NCI-H69 (cell line): Measurements from ENCODE around the gene SLITRK1.
A peak's percentile ranks its signal among the peaks of the same experiment; 100 is the strongest.

Source experiments
- DNase-seq: peaks from one replicate; lab custom pipeline; 2025; lab: John Stamatoyannopoulos, UW

Gene SLITRK1

GRCh38 chr13:83881917-83882605 lies at the start of gene SLITRK1:
SLITRK1 (minus strand) TSS chr13:83882474; CDS start chr13:83881507, 967 bp downstream.
- DNase-seq = peak; percentile 71

- no peak for DNase-seq
These were observed 46.9 kb upstream of the SLITRK1 start for GRCh38 chr13:83929157-83929556.

DNA sequence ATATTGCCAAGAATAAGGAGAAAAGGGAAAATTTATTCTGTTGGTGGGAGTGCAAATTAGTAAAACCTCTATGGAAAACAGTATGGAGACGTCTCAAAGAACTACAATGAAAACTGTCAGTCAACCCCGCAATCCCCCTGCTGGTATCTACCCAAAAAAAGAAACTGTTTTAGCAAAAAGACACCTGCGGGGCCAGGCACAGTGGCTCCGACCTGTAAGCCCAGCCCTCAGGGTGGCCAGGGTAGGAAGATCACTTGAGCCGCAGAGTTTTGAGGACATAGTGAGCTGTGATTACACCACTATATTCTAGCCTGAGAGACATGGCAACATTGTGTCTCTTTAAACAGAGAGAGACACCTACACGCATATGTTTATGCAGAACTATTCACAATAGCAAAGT lies 37.5 kb upstream of the SLITRK1 start:
- no peak for DNase-seq

GRCh38 chr13:83914368-83914767 lies 32.1 kb upstream of the SLITRK1 start:
- DNase-seq = no peak

DNA sequence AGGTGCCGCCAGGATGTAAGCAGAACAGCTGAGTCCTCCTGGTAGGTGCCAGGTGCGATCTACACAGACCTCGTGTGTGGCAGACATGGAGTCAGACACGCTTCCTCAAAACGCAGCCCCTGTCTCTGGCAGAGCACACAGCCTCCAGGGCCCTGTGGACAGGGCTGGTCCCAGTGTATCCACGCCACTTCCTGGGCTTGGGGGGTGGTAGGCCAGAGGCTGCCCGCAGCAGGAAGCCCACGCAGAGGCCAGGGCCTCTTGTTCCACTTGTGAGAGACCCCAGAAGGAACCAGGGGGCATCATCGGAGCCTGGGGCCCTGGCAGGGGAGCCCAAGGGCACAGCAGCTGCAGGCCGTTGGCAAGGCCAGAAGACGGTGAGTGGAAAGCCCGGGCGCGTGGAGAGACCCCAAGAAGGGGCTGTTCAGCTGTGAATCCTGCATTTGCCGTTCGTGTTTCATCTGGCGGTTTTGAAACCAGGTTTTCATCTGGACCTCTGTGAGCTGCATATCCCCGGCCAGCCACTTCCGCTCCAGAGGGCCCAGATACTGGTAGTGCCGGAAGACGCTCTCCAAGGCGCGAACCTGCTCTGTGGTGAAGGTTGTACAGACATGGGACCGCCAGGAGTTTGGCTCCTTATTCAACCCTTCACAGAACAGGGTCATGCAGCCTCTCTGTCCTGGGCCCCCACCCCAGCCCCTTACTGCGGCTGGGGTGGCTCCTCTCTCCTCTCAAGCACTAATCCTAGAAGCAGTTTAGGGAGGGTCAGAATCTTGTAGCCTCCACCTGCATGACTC lies 25.1 kb upstream of the SLITRK1 start:
- no peak for DNase-seq

- no peak for DNase-seq
These were observed 24.1 kb upstream of the SLITRK1 start for GRCh38 chr13:83906240-83906820.

GRCh38 chr13:83905641-83906040 lies 23.4 kb upstream of the SLITRK1 start:
- DNase-seq = no peak

GRCh38 chr13:83895994-83896580 lies 13.8 kb upstream of the SLITRK1 start:
- no peak for DNase-seq

- no peak for DNase-seq
These were observed 8.1 kb upstream of the SLITRK1 start for GRCh38 chr13:83890358-83890757.

DNA sequence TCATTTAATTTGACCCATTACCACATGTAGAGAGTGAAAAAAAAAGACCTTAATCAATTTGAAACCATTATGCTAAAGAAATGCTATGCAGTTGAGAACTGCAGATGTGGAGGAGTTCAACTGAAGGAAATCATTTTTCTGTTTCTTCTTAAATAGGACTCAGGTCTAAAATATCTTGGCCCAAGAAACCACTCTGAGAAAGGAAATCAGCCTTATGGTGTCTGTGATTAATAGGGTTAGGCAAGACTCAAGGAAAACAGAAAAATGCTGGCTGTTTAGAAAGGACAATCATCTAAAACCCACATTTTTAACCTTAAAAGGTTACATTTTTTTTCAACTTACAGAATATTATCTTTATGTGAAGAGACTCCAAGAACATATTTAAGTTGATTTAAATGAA lies 1.9 kb upstream of the SLITRK1 start:
- no peak for DNase-seq

DNA sequence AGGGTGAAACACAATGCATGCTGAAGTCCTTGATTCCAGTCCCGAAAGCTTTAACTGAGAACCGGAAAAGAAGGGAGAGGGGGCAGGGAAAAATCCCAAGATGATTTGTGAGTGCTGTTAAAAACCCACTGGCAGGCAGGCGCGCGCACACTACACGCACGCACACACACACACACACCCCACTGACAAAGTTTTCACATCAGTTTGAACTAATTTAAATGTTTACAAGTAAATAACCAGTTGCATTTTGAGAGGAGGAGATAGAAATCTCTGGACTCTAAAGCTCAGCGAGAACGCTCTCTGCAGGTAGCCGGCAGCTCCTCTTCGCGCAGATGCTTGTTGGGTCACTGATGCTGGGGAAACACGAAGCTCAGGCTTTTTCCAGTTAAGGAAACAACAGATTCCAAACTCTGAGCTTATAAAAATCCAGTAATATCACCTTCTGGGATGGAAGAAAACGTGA lies 818 bp upstream of the SLITRK1 start:
- peak; percentile 52 for DNase-seq

DNA sequence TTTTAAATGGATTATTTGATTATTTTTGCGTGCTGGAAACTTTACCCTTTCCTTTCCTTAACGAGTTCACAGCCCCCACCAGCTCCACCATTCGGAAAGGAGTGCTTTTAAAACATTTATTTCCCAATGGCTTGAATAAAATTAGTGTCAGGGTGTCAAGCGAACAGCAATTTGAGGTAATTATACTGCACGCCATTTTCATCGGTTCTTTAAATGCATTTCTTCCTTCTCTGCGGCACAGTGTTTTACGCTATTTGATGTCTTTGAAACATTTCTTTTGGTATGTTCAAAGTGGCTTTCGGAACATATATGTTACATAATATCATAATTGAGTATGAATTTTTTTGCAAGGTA lies 309 bp upstream of the SLITRK1 start:
- peak; percentile 47 for DNase-seq

DNA sequence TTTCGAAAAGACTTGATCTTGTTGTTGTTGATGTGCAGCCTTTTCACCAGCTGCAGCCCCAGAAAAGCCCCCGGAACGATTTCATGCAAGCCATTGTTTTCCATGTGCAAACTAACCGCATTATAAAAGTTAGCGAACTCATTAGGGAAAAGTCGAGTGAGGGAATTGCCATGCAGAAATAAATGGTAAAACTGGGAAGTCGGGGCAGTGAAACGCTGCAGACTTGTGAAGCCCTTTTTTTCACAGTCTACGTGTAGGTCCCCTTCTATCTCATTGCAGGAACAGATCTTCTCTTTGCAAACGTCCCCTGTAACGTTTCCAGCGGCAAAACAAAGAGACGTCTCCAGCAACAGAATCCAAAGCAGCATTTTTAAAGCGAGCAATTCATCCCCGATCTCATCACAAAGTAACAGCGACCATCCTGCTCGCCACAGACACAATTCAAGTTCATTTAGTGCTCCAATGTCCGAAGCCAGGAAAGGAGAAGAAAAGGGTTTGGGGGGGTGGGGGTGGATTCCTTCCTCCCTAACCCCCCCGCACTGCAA lies 1.1 kb downstream of the SLITRK1 start:
- DNase-seq = peak; percentile 30

DNA sequence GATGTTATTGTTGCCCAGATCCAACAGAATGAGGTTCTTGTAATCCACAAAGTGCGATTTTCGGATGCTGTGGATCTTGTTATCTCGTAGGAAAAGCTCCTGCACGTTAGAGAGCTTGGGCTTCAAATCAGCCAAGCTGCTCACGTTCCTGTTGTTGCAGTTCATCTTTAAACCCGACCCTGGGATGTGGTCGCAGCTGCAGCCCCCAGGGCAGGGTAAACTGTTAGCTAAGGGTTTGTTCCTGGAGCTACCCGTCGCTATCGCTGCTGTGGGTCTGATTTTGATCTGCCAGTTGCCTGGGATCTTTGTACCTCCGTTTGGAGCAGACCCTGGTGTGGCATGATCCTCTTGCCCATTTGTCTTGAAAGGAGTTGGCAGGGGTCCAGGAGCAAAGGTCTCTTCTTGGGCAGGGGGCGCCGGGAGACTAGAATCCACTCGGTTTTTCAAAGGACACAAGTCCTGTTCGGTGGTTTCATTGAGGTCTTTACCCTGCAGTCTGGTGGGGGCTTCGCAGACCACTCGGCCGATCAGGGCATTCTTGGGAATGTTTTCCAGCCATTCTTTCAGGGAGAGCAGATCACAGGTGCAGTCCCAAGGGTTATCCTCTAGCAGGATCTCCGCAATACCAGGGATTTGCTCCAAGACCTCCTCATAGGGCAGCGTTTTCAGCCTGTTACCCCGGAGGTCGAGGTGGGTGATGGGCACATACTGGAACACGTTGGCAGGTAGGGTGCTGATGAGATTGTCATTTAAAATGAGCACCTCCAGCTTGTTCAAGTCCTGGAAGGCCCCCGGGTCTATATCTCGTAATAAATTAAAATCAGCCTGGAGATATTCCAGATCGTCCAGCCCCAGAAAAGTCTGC lies 1.8 kb downstream of the SLITRK1 start:
- peak; percentile 45 for DNase-seq

- DNase-seq = peak; percentile 24
These were observed 2.7 kb downstream of the SLITRK1 start for GRCh38 chr13:83879431-83880171.

DNA sequence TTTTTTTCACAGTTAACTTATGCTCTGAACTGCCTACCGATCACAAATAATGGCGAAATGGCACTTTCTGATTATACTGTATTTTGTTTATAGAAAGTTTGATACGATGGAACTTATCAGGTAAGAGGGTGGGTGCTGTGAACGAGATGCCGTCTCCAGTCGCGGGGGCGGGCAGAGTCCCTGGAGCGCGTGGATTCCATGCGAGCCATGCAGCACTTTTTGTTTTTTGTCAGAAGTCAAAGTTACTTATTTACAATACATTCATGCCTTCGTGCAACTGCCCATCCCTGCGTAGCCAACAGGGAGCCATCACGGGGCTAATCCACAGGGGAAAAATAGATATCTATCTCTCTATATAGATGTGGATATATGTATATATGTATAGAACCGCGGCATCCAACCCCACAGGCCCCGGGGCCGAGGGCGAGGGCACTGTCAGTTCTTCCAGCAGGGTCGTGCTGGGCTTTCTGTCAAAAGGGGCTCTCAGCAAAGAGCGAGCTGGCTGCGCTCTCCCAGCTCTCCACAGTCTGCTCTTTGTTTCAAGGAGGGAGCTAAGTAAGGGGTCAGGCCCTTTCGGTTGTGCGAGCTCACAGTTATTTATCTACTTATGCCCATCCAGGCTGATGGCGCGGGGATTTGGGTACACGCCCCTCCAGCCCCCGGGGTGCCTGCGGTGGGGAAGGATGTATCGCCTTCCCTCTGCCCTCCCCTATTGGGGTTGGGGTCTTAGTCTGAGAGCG lies 3.4 kb downstream of the SLITRK1 start:
- DNase-seq = no peak

DNA sequence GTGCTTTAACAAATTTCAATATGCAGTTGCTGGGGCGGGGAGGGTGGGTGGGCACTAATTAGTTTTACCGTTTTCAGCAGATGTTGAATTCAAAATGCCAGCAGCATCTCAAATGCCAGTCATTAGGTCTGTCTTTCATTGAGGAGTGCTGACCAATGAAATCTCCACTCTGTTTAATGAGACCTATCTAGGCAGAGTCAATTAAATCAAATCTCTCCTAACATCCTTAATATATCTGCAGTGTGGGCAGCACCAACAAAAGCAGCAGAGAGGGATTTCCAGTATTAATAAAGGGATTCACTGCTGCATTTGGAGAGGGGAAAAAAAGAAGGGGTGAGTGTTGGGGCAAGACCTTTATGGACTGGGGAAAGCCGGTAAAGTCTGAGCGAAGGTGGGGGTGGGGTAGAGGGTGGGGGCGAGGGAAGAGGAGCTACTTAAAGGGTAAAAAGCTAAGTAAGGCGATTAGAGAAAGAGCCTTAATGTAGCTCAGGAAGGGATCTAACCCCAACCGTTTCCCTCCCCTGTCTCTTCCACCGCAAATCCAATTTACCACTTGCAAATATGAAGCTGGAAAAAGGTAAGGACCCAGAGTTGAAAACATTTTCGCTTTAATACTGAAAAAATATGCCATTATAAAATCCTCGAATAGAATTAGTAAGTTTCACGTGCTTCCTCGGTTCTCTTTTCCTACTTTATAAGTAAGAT lies 4.5 kb downstream of the SLITRK1 start:
- DNase-seq = peak; percentile 25

GRCh38 chr13:83876546-83876945 lies 5.7 kb downstream of the SLITRK1 start:
- no peak for DNase-seq

DNA sequence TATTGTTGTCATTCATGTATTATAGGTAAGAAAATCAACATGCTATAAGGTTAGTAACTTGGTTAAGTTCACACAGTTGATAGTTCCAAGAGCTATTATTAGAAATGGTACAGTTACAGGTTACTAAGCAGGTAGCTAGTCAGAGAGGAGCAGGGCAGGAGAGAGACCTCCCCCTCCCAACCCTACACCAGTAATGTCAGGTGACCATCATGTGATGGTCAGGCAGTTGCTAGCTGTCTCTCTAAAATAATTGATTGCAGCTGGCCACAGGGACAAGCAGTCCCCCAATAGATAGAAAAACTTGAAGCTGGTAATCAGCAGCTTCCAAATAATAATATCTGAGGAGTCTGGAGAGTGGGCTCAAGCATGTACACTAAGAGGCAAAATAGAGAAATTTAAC lies 14.6 kb downstream of the SLITRK1 start:
- no peak for DNase-seq
